Skeletal muscle tissue (tissue), 4 donors: ENCODE data around the gene PTPN9. TPM values are rescaled to one million over a fixed set of nuclear protein-coding genes. Genes with fewer than 3 reads are reported as not detected.
"Not testable (repeated sequence)": the region's sequence is repeated elsewhere in the genome, so short reads cannot be mapped to it uniquely, and the experiment has no call there.

Experiments used
- H3K27ac ChIP-seq: one replicate; pipeline ENCODE4 v1.7.0; 2013; ENCODE audit warnings: mild to moderate bottlenecking, low read depth, low read length, inconsistent platforms
- H3K27me3 ChIP-seq, 3 donors: one replicate each; pipeline ENCODE4 v1.7.0; 2013; ENCODE audit warnings: low read length in 3 of 3; ENCODE audit not compliant: control insufficient read depth in 3 of 3, insufficient read depth in 3 of 3
- H3K36me3 ChIP-seq, 3 donors: one replicate each; pipeline ENCODE4 v1.7.0; 2013; ENCODE audit warnings: low read length in 3 of 3; ENCODE audit not compliant: control insufficient read depth in 3 of 3, insufficient read depth in 3 of 3
- H3K4me1 ChIP-seq, 3 donors: one replicate each; pipeline ENCODE4 v1.7.0; 2013; ENCODE audit warnings: low read length in 3 of 3, mild to moderate bottlenecking in 3 of 3; ENCODE audit not compliant: control insufficient read depth in 3 of 3, insufficient read depth in 3 of 3
- H3K4me3 ChIP-seq, 3 donors: one replicate each; pipeline ENCODE4 v1.7.0; 2013; ENCODE audit warnings: low read length in 3 of 3
- H3K9ac ChIP-seq, 3 donors: one replicate each; pipeline ENCODE4 v1.7.0; 2013; ENCODE audit warnings: low read length in 3 of 3, mild to moderate bottlenecking in 3 of 3, moderate library complexity in 2 of 3, low read depth in 1 of 3
- H3K9me3 ChIP-seq, 3 donors: one replicate each; pipeline ENCODE4 v1.7.0; 2013; ENCODE audit warnings: low read length in 3 of 3; ENCODE audit not compliant: control insufficient read depth in 3 of 3
- total RNA-seq: library from RNA; depleted of rRNA; stranded (reverse); fragments of >200 nt; gene quantifications from one replicate; pipeline ENCODE4 v1.2.3, GENCODE V29; 2014
- donor health status: Osteomylitis.

The PTPN9 gene
- total RNA-seq, 1 donor from 2014 or later, result 11.5 TPM

DNA sequence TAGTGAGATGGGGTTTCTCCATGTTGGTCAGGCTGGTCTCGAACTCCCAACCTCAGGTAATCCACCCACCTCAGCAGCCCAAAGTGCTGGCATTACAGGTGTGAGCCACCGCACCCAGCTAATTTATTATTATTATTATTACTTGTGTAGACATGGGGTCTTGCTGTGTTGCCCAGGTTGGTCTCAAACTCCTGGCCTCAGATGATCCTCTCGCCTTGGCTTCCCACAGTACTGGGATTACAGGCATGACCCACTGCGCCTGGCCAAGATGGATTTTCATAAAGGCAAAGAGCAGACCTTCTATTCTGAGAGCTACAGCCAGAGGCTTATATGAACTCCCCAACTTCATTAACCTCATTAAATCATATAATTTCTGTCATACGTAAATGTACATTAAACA, 17.2 kb downstream of the PTPN9 start:
- Histone ChIP-seq H3K9me3 (no peaks in the 10 kb centered on the region), H3K27me3 (no peaks in the 10 kb centered on the region), H3K4me1 (no peaks in the 10 kb centered on the region)

DNA sequence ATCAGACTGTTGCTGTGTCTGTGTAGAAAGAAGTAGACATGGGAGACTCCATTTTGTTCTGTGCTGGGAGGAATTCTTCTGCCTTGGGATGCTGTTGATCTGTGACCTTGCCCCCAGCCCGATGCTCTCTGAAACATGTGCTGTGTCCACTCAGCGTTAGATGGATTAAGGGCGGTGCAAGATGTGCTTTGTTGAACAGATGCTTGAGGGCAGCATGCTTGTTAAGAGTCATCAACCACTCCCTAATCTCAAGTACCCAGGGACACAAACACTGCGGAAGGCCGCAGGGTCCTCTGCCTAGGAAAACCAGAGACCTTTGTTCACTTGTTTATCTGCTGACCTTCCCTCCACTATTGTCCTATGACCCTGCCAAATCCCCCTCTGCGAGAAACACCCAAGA, 19.8 kb downstream of the PTPN9 start:
- H3K4me1 ChIP-seq, H3K9ac ChIP-seq, H3K27me3 ChIP-seq, H3K4me3 ChIP-seq, H3K27ac ChIP-seq, H3K36me3 ChIP-seq, H3K9me3 ChIP-seq: not testable (repeated sequence)

More for the DNA sequence above, 17.2 kb downstream of the PTPN9 start:
- Histone ChIP-seq H3K4me3 (no peak overlapping the region), H3K27ac (no peak overlapping the region), H3K36me3 (no peaks in the 10 kb centered on the region), H3K9ac (no peak overlapping the region)

DNA sequence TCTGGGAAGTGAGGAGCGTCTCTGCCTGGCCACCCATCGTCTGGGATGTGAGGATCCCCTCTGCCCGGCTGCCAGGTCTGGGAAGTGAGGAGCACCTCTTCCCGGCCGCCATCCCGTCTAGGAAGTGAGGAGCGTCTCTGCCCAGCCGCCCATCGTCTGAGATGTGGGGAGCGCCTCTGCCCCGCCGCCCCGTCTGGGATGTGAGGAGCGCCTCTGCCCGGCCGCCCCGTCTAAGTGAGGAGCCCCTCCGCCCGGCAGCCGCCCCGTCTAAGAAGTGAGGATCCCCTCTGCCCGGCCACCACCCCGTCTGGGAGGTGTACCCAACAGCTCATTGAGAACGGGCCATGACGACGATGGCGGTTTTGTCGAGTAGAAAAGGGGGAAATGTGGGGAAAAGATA, 20.2 kb downstream of the PTPN9 start:
- H3K27me3 ChIP-seq, H3K4me3 ChIP-seq, H3K36me3 ChIP-seq, H3K27ac ChIP-seq, H3K9me3 ChIP-seq, H3K9ac ChIP-seq, H3K4me1 ChIP-seq: not testable (repeated sequence)

DNA sequence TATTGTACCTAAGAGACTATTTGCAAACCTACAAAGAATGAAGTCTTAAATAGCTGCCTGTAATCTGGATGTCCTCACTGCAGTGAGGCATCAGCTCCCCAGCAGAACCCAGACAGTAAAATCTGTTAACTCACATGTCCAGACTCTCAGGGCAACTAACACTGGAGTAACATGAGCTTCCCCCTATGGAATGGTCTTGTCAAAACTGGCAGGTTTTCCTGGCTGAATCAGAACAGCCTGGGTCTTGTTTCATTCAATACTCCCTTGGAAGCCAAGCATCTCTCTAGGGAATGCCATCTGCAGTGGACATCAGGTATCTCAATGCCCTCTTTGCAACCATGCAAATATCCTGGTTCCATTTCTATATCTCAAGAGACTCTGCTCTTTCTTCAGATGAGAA, 24.4 kb downstream of the PTPN9 start:
- no peaks in the 10 kb centered on the region for H3K9me3 ChIP-seq
- H3K36me3 ChIP-seq, result no peaks in the 10 kb centered on the region
- H3K27ac ChIP-seq, result no peak overlapping the region
- H3K4me1 ChIP-seq, result peaks cover 7 to 9% (median 8%) of the 10 kb centered on the region in 3 donors
- no peaks in the 10 kb centered on the region for H3K27me3 ChIP-seq
- no peak overlapping the region for H3K4me3 ChIP-seq
- H3K9ac ChIP-seq, result no peak overlapping the region

DNA sequence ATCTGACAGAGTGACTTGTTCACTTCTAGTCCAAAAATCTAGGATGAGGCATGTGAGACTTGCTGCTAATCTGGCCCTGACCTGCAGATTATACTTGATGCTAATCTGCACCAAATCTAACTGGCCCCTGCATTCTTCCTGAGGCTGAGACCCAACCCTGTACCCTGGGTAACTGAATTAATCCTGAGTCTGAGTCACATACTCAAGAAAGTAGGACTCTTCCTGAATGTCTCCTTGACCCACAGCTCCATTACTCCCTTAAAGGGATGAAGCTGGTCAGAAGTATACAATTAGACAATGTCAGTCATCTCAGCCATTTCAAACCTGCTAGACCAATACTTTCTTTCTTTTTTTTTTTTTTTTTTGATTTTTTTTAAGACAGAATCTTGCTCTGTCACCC, 25.5 kb downstream of the PTPN9 start:
- Histone ChIP-seq H3K27me3 (no peaks in the 10 kb centered on the region), H3K9ac (no peak overlapping the region), H3K36me3 (no peaks in the 10 kb centered on the region), H3K4me3 (no peak overlapping the region), H3K4me1 (peaks cover 7 to 9% (median 8%) of the 10 kb centered on the region in 3 donors), H3K27ac (no peak overlapping the region), H3K9me3 (no peaks in the 10 kb centered on the region)

DNA sequence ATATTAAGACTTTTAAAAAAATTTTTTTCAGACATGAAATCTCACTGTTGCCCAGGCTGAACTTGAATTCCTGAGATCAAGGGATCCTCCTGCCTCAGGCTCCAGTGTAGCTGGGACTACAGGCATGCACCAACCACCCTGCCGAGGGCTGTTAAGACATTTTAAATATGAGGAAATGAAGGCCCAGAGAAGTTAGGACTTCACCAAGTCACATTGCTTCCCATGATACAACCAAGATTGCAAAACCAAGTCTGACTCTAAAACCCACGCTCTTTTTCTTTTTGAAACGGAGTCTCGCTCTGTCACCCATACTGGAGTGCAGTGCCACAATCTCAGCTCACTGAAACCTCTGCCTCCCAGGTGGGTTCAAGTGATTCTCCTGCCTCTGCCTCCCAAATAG, 28.0 kb downstream of the PTPN9 start:
- Histone ChIP-seq H3K36me3 (no peaks in the 10 kb centered on the region), H3K27me3 (no peaks in the 10 kb centered on the region)

DNA sequence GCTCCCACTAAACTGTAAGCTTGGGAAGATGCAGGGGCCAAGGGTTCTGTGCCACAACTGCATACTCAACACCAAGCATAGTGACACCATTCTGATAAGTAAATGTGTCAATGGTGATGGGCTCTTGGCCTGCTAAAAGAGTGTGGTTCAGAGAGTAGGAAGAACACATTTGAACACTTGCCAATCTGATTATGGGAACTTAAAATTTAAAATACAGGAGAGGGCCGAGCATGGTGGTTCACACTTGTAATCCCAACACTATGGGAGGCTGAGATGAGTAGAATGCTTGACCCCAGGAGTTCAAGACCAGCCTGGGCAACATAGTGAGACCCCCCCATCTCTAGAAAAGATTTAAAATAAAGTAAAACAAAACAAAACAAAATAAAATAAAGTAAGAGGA, 34.1 kb downstream of the PTPN9 start:
- Histone ChIP-seq H3K27me3 (no peaks in the 10 kb centered on the region), H3K36me3 (no peaks in the 10 kb centered on the region), H3K27ac (no peak overlapping the region), H3K9me3 (no peaks in the 10 kb centered on the region), H3K9ac (no peak overlapping the region), H3K4me3 (no peak overlapping the region), H3K4me1 (peaks cover 5 to 12% (median 6%) of the 10 kb centered on the region in 3 donors)

More for the DNA sequence above, 28.0 kb downstream of the PTPN9 start:
- Histone ChIP-seq H3K4me1 (peaks cover 7 to 9% (median 8%) of the 10 kb centered on the region in 3 donors), H3K27ac (no peak overlapping the region), H3K9me3 (no peaks in the 10 kb centered on the region), H3K4me3 (no peak overlapping the region), H3K9ac (no peak overlapping the region)

DNA sequence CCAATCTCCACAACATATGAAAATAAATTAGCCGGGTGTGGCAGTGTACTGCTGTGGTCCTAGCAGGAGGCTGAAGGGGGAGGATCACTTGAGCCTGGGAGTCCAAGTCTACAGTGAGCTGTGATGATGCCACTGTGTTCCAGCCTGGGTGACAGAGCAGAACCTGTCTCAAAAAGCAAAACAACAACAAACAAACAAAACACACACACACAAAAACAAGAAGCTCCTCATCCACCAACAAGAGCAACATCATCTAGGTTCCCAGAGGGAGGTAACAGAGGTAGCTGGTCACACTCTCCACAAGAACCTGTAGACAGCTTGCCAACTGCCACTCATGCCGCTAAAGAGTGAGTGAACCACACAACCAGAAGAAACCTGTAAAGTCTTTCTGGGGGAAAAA, 34.8 kb downstream of the PTPN9 start:
- Histone ChIP-seq H3K4me1 (peaks cover 5 to 12% (median 6%) of the 10 kb centered on the region in 3 donors), H3K27me3 (no peaks in the 10 kb centered on the region), H3K9me3 (no peaks in the 10 kb centered on the region), H3K36me3 (no peaks in the 10 kb centered on the region), H3K27ac (no peak overlapping the region), H3K9ac (no peak overlapping the region), H3K4me3 (no peak overlapping the region)

DNA sequence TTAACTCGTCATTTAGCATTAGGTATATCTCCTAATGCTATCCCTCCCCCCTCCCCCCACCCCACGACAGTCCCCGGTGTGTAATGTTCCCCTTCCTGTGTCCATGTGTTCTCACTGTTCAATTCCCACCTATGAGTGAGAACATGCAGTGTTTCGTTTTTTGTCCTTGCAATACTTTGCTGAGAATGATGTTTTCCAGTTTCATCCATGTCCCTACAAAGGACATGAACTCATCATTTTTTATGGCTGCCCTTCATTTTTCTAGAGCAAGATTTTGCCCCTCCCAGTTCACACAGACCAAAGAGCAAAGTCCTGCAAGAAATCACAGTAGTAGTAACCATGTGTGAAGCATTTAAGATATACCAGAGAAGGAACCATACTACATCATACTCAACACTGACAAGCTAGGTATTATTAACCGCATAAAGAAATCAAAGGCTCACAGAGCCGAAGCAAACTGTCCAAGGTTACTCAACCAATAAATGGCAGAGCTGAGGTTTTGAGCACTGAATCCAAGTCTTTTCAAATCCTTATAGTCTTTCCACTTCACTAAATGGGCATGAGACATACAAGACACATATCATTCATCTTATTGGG, 36.1 kb downstream of the PTPN9 start:
- not testable (repeated sequence) for H3K9me3 ChIP-seq, H3K36me3 ChIP-seq, H3K4me3 ChIP-seq, H3K9ac ChIP-seq, H3K27me3 ChIP-seq, H3K27ac ChIP-seq
- H3K4me1 ChIP-seq, result peaks cover 5 to 12% (median 6%) of the 10 kb centered on the region in 3 donors

DNA sequence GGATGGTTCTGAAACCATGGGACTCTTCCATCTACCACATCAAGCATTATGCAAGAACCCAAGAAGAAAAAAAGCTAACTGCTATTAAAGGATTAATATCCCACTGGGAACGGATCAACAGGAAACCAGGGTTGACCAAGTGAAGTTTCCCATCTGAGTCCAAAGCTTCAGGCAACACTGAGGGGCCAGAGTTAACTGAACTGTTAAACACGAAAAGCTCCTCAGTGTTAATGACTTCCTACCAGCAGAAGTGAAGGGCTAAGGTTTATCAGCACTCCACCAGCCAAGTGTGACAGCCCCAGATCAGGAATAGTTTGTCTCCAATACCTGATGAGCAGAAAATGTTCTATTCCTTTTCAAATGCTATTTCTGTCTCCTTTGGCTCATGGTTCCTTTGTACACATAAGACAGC, 36.7 kb downstream of the PTPN9 start:
- Histone ChIP-seq H3K27me3 (no peaks in the 10 kb centered on the region), H3K9ac (no peak overlapping the region), H3K27ac (no peak overlapping the region), H3K36me3 (no peaks in the 10 kb centered on the region), H3K4me1 (peaks cover 5 to 12% (median 6%) of the 10 kb centered on the region in 3 donors), H3K4me3 (no peak overlapping the region), H3K9me3 (no peaks in the 10 kb centered on the region)
